Stomach (tissue), 4 donors: Measurements from ENCODE around the gene LZTS2.

Experiments
- EP300 ChIP-seq: sonication (generic); formaldehyde crosslinking; IDR thresholded peaks from one replicate; pipeline ENCODE4 v1.6.1; 2017; ENCODE audit warnings: antibody characterized with exemption
- POLR2A ChIP-seq, 4 donors: fragments of 450-650 bp; IDR thresholded peaks; one replicate each; pipeline ENCODE4 v1.6.1; 2016; ENCODE audit warnings: antibody characterized with exemption in 4 of 4, control low read depth in 2 of 4, mild to moderate bottlenecking in 1 of 4, moderate library complexity in 1 of 4
- POLR2AphosphoS5 ChIP-seq, 3 donors: sonication (generic); formaldehyde crosslinking; IDR thresholded peaks; one replicate each; pipeline ENCODE4 v1.6.1; 2016; ENCODE audit warnings: antibody characterized with exemption in 3 of 3
- TF ChIP-seq, protein P1 (sequence below), 7 experiments: fragments of 450-650 bp in 4 of 7; fragments of 200-600 bp in 3 of 7; sonication (generic) in 3 of 7; IDR thresholded peaks; one replicate each; pipeline ENCODE4 v1.5.1; 2016 to 2019; ENCODE audit warnings: antibody characterized with exemption in 7 of 7, control low read depth in 2 of 7, mild to moderate bottlenecking in 1 of 7

DNA sequence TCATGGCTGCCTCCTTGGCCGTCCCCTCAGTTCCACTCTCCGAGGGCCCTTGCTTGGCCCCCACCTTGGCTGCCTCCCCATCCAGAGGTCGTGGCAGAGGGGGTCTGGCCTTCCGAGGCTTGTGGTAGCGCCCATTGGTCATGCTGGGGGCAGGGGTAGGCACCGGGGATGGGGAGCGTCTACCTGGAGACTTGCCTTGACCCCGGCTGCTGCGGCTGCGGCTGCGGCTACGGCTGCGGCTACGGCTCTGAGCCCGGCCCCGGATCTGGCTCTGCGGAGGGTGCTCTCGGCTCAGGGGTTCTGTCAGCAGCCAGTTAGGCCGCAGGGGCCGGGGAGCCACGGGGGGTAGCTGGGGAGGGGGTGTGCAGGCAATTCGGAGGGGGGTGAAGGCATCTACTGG, 10.7 kb downstream of the LZTS2 start:
- TF ChIP-seq, protein P1, sequence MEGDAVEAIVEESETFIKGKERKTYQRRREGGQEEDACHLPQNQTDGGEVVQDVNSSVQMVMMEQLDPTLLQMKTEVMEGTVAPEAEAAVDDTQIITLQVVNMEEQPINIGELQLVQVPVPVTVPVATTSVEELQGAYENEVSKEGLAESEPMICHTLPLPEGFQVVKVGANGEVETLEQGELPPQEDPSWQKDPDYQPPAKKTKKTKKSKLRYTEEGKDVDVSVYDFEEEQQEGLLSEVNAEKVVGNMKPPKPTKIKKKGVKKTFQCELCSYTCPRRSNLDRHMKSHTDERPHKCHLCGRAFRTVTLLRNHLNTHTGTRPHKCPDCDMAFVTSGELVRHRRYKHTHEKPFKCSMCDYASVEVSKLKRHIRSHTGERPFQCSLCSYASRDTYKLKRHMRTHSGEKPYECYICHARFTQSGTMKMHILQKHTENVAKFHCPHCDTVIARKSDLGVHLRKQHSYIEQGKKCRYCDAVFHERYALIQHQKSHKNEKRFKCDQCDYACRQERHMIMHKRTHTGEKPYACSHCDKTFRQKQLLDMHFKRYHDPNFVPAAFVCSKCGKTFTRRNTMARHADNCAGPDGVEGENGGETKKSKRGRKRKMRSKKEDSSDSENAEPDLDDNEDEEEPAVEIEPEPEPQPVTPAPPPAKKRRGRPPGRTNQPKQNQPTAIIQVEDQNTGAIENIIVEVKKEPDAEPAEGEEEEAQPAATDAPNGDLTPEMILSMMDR (IDR thresholded peaks at IDR 0.05) = no peak
- TF ChIP-seq POLR2AphosphoS5 (IDR thresholded peaks at IDR 0.05) (no peak), POLR2A (IDR thresholded peaks at IDR 0.05) (no peak), EP300 (no peak)
